ENCODE measurements around the gene HIP1.

Gene HIP1

GRCh38 chr7:75579899-75580298 lies 158.8 kb downstream of the HIP1 start:
- H3K4me2 ChIP-seq = no peak overlapping the region
- no peak overlapping the region for H2AFZ ChIP-seq (ENCODE audit: low read depth)
- no peak overlapping the region for H3K27ac ChIP-seq
- no peak overlapping the region for H3K4me3 ChIP-seq (IDR thresholded peaks at IDR 0.05; ENCODE audit: insufficient read depth, low read depth, low read length)
- peaks cover 10% of the 10 kb centered on the region for H3K4me1 ChIP-seq (ENCODE audit: low read depth, poor library complexity, severe bottlenecking)
- H3K9ac ChIP-seq = no peak overlapping the region
- no peaks in the 10 kb centered on the region for H3K79me2 ChIP-seq (ENCODE audit: insufficient read depth, low read depth)
- H3K36me3 ChIP-seq (ENCODE audit: insufficient read depth) = no peaks in the 10 kb centered on the region
- no peaks in the 10 kb centered on the region for H4K20me1 ChIP-seq (ENCODE audit: insufficient read depth)
- TF ChIP-seq CTCF (conservative IDR thresholded peaks at IDR 0.05; ENCODE audit: low read depth, low read length) = no peak
- no peaks in the 10 kb centered on the region for H3K27me3 ChIP-seq (ENCODE audit: insufficient read depth, low read depth)

- no peak overlapping the region for H3K9ac ChIP-seq
- H3K4me3 ChIP-seq (IDR thresholded peaks at IDR 0.05; ENCODE audit: insufficient read depth, low read depth, low read length) = no peak overlapping the region
- H3K27ac ChIP-seq = no peak overlapping the region
- no peaks in the 10 kb centered on the region for H3K27me3 ChIP-seq (ENCODE audit: insufficient read depth, low read depth)
- no peak overlapping the region for H3K4me2 ChIP-seq
- no peak overlapping the region for H2AFZ ChIP-seq (ENCODE audit: low read depth)
- H4K20me1 ChIP-seq (ENCODE audit: insufficient read depth) = no peaks in the 10 kb centered on the region
- H3K4me1 ChIP-seq (ENCODE audit: low read depth, poor library complexity, severe bottlenecking) = peaks cover 10% of the 10 kb centered on the region
- no peak for TF ChIP-seq CTCF (conservative IDR thresholded peaks at IDR 0.05; ENCODE audit: low read depth, low read length)
- no peaks in the 10 kb centered on the region for H3K79me2 ChIP-seq (ENCODE audit: insufficient read depth, low read depth)
- no peaks in the 10 kb centered on the region for H3K36me3 ChIP-seq (ENCODE audit: insufficient read depth)
Measured at GRCh38 chr7:75578081-75578480, 160.7 kb downstream of the HIP1 start.

GRCh38 chr7:75575488-75576121 lies 163.1 kb downstream of the HIP1 start:
- no peak overlapping the region for H2AFZ ChIP-seq (ENCODE audit: low read depth)
- H3K9ac ChIP-seq = no peak overlapping the region
- no peaks in the 10 kb centered on the region for H3K79me2 ChIP-seq (ENCODE audit: insufficient read depth, low read depth)
- H3K27me3 ChIP-seq (ENCODE audit: insufficient read depth, low read depth) = no peaks in the 10 kb centered on the region
- H3K27ac ChIP-seq = no peak overlapping the region
- H3K4me1 ChIP-seq (ENCODE audit: low read depth, poor library complexity, severe bottlenecking) = peaks cover 13% of the 10 kb centered on the region
- H3K4me3 ChIP-seq (IDR thresholded peaks at IDR 0.05; ENCODE audit: insufficient read depth, low read depth, low read length) = no peak overlapping the region
- H3K4me2 ChIP-seq = no peak overlapping the region
- no peaks in the 10 kb centered on the region for H4K20me1 ChIP-seq (ENCODE audit: insufficient read depth)
- no peaks in the 10 kb centered on the region for H3K36me3 ChIP-seq (ENCODE audit: insufficient read depth)
- no peak for TF ChIP-seq CTCF (conservative IDR thresholded peaks at IDR 0.05; ENCODE audit: low read depth, low read length)

GRCh38 chr7:75573477-75574019 lies 165.2 kb downstream of the HIP1 start:
- no peak overlapping the region for H3K9ac ChIP-seq
- H4K20me1 ChIP-seq (ENCODE audit: insufficient read depth) = no peaks in the 10 kb centered on the region
- no peaks in the 10 kb centered on the region for H3K27me3 ChIP-seq (ENCODE audit: insufficient read depth, low read depth)
- TF ChIP-seq CTCF (conservative IDR thresholded peaks at IDR 0.05; ENCODE audit: low read depth, low read length) = no peak
- H2AFZ ChIP-seq (ENCODE audit: low read depth) = no peak overlapping the region
- no peak overlapping the region for H3K4me2 ChIP-seq
- no peak overlapping the region for H3K4me3 ChIP-seq (IDR thresholded peaks at IDR 0.05; ENCODE audit: insufficient read depth, low read depth, low read length)
- peaks cover 19% of the 10 kb centered on the region for H3K4me1 ChIP-seq (ENCODE audit: low read depth, poor library complexity, severe bottlenecking)
- no peak overlapping the region for H3K27ac ChIP-seq
- H3K36me3 ChIP-seq (ENCODE audit: insufficient read depth) = no peaks in the 10 kb centered on the region
- no peaks in the 10 kb centered on the region for H3K79me2 ChIP-seq (ENCODE audit: insufficient read depth, low read depth)

Data from KMS-11 (cell line).